ENCODE results near the gene HSD3B2. TPM values are rescaled to one million over a fixed set of nuclear protein-coding genes. Genes with fewer than 3 reads are reported as not detected.

HSD3B2 gene
- total and polyA plus RNA-seq, 2 experiments from 2014 or later = not detected

Other genes starting within 250 kb of the HSD3B2 start
- gene HAO2, start 46.4 kb upstream of the HSD3B2 start, total RNA-seq (2014; rRNA removed; shearing (Covaris generic)) = not detected in 2 replicates
- not detected in 2 replicates for gene HAO2, start 46.4 kb upstream of the HSD3B2 start, polyA plus RNA-seq (2016; fragmentation: Nextera tagmentation; extraction: Ambion mirVana)
- not detected in 2 replicates for gene HSD3B1, start 92.1 kb downstream of the HSD3B2 start, total RNA-seq (2014; rRNA removed; shearing (Covaris generic))
- gene HSD3B1, start 92.1 kb downstream of the HSD3B2 start, polyA plus RNA-seq (2016; fragmentation: Nextera tagmentation; extraction: Ambion mirVana) = not detected in 2 replicates
- gene ZNF697, start 233.1 kb downstream of the HSD3B2 start, total RNA-seq (2014; rRNA removed; shearing (Covaris generic)) = 30.4 and 32.0 TPM in 2 replicates
- 5.2 and 5.4 TPM in 2 replicates for gene ZNF697, start 233.1 kb downstream of the HSD3B2 start, polyA plus RNA-seq (2016; fragmentation: Nextera tagmentation; extraction: Ambion mirVana)